ENCODE data around the gene FUT6.
A peak's percentile ranks its signal among the peaks of the same experiment; 100 is the strongest.

Gene FUT6

GRCh38 chr19:5827891-5828660 lies 11.4 kb downstream of the FUT6 start:
- peak; percentile 97 for DNase-seq (ENCODE audit: low read depth)

DNA sequence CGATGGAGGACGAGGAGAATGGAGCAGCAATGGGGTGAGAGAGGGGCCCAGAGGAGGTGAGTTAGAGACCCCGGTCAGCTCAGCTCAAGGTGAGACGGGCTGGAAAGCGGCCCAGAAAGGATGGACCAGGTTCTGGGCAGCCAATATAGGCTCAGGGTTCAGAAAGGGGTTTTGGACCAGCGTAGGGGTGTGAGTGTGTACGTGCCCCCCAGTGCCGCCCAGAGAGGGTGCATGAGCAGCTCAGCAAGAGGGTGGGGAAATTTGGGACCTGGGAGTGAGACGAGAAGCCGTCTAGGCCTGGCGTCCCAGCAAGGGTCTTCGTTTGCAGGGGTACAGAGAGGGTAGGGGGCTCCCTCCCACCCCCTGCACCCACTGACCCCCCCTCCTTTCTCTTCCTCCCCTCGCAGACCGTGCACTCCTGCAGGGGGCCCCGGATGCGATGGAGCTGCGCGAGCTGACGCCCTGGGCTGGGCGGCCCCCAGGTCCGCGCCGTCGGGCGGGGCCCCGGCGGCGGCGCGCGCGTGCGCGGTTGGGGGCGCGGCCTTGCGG lies 12.1 kb downstream of the FUT6 start:
- DNase-seq (ENCODE audit: low read depth), result no peak

DNA sequence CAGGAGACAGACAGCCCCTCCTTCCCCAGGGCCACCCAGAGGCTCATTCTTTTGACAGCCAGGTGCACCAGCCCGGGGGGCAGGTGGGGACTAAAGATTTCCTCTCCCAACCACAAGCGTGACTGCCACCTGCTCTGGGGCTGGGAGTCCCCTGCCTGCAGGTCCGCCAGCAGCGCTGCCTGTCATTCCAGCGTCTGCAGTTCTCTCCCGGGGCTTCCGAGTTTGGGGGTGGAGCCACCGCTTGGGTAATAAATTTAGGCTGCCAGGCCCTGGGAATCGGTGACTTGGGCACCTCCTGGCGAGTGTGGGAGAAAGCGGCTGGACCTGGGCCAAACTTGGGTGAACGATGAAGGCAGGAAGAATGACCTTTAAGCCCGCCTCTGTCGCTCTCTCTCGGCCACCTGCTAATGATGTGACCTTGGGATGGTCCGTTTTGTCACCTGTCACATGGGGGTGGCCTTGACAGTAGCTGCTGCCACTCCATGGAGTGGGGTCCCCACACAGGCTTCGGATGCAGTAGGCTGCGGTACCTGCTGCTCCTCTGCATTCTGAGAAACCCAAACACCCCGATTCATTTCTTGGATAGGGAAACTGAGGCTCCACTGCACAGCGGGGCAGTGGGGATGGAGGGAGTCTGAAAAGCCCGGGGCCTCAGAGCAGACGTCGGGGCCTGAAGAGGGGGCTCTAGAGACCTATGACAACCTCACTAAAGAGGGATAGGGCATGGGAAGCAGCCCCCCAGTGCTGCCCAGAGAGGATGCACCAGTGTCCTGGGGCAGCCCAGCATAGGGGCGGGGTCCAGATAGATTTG lies 12.8 kb downstream of the FUT6 start:
- no peak for DNase-seq (ENCODE audit: low read depth)

- no peak for DNase-seq (ENCODE audit: low read depth)
Observed at GRCh38 chr19:5825178-5825577, 14.3 kb downstream of the FUT6 start.

DNA sequence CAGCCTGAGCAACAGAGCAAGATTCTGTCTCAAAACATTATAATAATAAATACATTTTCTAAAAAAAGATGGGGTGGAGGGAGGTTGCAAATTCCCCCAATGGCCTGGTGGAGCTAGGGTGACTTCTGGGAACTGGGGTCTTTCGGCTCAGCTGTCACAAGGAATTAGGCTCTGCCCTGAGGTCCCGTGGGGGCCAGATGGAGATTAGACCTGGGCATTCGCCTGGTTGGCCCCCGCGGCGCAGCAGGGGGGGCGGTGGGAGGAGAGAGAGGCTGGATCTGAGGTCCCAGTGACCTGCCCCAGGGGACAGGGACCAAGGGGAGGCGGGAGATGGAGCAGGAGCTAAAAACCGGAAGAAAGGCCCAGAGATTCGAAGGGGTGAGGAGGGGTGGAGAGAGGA lies 14.8 kb downstream of the FUT6 start:
- DNase-seq (ENCODE audit: low read depth), result no peak

- DNase-seq (ENCODE audit: low read depth), result no peak
Observed at GRCh38 chr19:5823579-5824281, 15.8 kb downstream of the FUT6 start.

DNA sequence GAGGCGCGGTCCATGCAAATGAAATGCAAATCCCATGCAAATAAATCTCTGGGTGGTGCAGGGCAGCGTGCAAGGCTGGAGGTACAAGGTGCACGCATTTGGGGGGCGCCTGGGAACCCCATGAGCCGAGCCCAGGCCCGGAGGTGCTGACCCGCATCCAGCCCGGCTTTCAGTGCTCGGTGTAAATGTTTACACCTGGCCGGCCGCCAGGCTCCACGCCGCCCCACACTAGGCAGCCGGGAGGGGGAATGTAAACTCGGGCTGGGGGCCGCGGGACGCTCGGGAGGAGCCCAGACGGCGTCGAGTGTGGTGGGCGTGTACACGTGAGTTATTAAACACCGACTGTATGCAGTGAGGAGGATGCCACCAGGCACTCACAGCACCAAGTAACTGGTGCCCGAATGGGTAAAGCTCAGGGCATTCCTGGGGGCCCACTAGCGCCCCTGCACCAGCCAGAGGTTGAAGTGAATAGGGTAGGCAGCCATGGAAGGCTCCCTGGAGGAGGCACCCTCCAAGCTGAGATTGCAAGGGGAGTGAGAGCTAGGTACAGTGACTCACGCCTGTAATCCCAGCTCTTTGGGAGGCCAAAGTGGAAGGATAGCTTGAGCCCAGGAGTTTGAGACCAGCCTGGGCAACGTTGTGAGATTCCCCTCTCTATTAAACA lies 17.2 kb downstream of the FUT6 start:
- no peak for DNase-seq (ENCODE audit: low read depth)

GRCh38 chr19:5821521-5822180 lies 17.9 kb downstream of the FUT6 start:
- DNase-seq (ENCODE audit: low read depth), result no peak

GRCh38 chr19:5820785-5821184 lies 18.7 kb downstream of the FUT6 start:
- DNase-seq (ENCODE audit: low read depth), result no peak

- no peak for DNase-seq (ENCODE audit: low read depth)
Observed at GRCh38 chr19:5818594-5818993, 20.9 kb downstream of the FUT6 start.

GRCh38 chr19:5817218-5817617 lies 22.3 kb downstream of the FUT6 start:
- DNase-seq (ENCODE audit: low read depth), result no peak

DNA sequence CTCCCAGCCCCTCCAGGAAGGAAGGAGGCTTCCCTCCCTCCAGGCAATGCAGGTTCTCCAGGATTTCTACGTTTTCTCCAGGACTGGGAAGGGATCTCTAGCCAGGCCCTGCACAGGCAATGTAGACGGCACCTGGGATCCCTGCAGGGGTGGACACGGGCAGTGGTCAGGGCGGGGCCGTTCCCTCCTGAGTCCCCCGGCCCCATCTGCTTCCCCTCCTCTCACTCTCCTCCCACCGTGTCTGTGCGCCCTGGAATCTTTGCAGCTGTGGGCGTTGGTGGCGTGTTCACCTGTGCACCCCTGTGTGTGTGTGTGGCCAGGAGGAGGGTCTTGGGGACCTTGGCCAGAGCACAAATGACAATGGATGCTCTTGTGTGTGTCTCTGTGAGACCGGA lies 24.7 kb downstream of the FUT6 start:
- DNase-seq (ENCODE audit: low read depth), result no peak

GRCh38 chr19:5814123-5814851 lies 25.2 kb downstream of the FUT6 start:
- no peak for DNase-seq (ENCODE audit: low read depth)

- no peak for DNase-seq (ENCODE audit: low read depth)
Observed at GRCh38 chr19:5811117-5811516, 28.4 kb downstream of the FUT6 start.

- no peak for DNase-seq (ENCODE audit: low read depth)
Observed at GRCh38 chr19:5809469-5809868, 30.0 kb downstream of the FUT6 start.

- no peak for DNase-seq (ENCODE audit: low read depth)
Observed at GRCh38 chr19:5809053-5809452, 30.4 kb downstream of the FUT6 start.

- DNase-seq (ENCODE audit: low read depth), result no peak
Observed at GRCh38 chr19:5808120-5808816, 31.2 kb downstream of the FUT6 start.

DNA sequence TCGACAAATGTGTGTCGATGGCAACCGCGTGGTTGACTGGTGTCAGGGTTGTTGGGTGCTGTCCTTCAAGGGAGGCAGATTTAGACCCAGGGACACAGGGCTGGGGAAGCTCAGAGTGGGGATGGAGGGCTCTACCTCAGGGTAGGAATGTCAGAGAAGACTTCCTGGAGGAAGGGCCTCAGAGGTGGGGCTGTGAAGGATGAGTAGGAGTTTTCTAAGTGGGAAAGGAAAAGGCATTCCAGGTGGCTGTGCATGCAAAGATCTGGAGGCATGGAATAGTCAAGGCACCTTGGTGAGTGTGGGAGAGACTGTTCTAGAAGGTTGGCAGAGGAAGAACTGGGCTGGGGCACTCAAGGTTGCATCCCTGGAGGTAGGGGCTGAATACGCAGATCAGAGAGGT lies 32.6 kb downstream of the FUT6 start:
- DNase-seq (ENCODE audit: low read depth), result no peak

DNA sequence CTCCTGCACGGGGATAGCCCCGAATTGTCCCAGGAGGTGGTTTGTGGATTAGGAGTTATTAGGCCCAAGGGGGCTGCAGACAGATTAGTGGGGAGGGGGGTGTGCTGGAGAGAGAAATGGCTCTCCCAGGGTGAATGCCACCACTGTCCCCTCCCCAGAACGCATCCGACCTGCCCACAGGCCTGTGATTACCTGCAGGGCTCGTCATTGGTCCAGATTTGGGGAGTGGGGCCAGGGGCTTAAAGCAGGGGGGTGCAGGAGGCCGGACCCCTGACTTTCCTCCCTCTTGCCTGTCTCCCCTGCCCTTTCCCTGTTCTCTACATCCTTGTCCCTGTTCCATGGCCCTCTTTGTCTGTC lies 33.4 kb downstream of the FUT6 start:
- DNase-seq (ENCODE audit: low read depth), result no peak

DNA sequence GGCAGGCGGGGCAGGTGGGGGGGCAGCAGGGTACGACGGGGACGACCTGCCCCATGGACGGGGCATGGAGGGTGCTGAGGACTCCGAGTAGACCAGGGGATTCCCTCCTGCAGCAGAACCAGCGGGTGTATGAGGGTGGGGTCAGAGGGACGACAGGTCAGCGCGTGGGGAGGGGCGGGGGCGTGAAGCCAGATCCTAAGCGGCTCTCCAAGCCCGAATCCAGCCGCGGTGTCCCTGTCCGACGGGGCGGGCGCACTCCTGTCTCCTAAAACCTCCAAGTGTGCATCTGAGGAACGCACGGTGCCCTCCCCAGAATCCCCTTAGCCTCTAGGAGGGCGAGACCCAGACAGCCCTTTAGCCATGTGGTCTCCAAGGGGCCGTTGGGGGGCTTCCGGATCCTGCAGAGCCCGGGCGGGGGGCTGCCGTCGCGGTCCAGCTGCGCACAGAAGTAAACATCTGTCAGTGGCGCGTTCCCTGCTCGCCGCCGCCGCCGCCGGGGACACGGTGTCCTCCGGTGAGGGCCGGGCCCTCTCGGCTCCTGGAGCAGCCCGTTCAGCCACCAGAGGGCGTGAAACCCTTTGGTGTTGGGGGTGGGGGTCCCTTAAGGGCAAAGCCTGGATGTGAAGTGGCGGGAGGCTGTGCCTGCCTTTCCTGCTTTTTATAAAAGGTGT lies 33.9 kb downstream of the FUT6 start:
- peak; percentile 45 for DNase-seq (ENCODE audit: low read depth)

Data from activated T-helper 1 cell treated with Interleukin-2 at 50 U/mL for 16 hours (primary cell).